Thyroid gland (tissue), 4 donors: ENCODE results near the gene CC2D1B.

Experiments
- POLR2A ChIP-seq, 2 donors: fragments of 450-650 bp; IDR thresholded peaks; one replicate each; pipeline ENCODE4 v1.6.1; 2017; ENCODE audit warnings: antibody characterized with exemption in 2 of 2, mild to moderate bottlenecking in 2 of 2, moderate library complexity in 1 of 2
- TF ChIP-seq, protein P1 (sequence below), 6 experiments: fragments of 200-600 bp in 3 of 6; fragments of 450-650 bp in 3 of 6; sonication (generic) in 3 of 6; IDR thresholded peaks; one replicate each; pipeline ENCODE4 v1.5.1; 2016 to 2019; ENCODE audit warnings: antibody characterized with exemption in 6 of 6, mild to moderate bottlenecking in 2 of 6, inconsistent platforms in 1 of 6, moderate library complexity in 1 of 6

DNA sequence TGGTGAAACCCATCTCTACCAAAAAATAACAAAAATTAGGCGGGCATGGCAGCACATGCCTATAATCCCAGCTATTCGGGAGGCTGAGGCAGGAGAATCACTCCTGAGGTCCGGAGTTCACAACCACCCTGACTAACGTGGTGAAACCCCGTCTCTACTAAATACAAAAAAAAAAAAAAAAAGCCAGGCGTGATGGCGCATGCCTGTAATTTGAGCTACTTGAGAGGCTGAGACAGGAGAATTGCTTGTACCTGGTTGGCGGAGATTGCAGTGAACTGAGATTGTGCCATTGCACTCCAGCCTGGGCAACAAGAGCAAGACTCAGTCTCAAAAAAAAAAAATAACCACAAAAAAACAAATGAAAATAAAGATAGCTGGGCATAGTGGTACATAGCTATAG, 42.3 kb downstream of the CC2D1B start:
- TF ChIP-seq, protein P1, sequence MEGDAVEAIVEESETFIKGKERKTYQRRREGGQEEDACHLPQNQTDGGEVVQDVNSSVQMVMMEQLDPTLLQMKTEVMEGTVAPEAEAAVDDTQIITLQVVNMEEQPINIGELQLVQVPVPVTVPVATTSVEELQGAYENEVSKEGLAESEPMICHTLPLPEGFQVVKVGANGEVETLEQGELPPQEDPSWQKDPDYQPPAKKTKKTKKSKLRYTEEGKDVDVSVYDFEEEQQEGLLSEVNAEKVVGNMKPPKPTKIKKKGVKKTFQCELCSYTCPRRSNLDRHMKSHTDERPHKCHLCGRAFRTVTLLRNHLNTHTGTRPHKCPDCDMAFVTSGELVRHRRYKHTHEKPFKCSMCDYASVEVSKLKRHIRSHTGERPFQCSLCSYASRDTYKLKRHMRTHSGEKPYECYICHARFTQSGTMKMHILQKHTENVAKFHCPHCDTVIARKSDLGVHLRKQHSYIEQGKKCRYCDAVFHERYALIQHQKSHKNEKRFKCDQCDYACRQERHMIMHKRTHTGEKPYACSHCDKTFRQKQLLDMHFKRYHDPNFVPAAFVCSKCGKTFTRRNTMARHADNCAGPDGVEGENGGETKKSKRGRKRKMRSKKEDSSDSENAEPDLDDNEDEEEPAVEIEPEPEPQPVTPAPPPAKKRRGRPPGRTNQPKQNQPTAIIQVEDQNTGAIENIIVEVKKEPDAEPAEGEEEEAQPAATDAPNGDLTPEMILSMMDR (IDR thresholded peaks at IDR 0.05): no peak
- no peak for TF ChIP-seq POLR2A (IDR thresholded peaks at IDR 0.05)
